T-helper 17 cell (primary cell): ENCODE results near the gene RIMBP2. TPM values are rescaled to one million over a fixed set of nuclear protein-coding genes. Genes with fewer than 3 reads are reported as not detected.
"Not testable (repeated sequence)": the region's sequence is repeated elsewhere in the genome, so short reads cannot be mapped to it uniquely, and the experiment has no call there.

Source experiments
- ATAC-seq: fragments of 150-1000 bp; cut with Tn5 transposase; 2 replicates; pipeline ENCODE4 v1.10.0; 2021; ENCODE audit warnings: mild to moderate bottlenecking, moderate library complexity
- DNase-seq, 3 donors: peaks; one replicate each; pipeline versions ENCODE4 v3.0.0 to v3.0.0-alpha.2; 2020 to 2021
- H3K9me3 ChIP-seq: one replicate; pipeline ENCODE4 v1.7.0; 2013; ENCODE audit warnings: low read length, mild to moderate bottlenecking; ENCODE audit not compliant: control insufficient read depth, poor library complexity, severe bottlenecking
- H3K27ac Mint-ChIP-seq: one replicate; pipeline ENCODE4 v1.8.0; 2022; ENCODE audit warnings: mild to moderate bottlenecking, moderate library complexity, mixed read lengths
- H3K27me3 Mint-ChIP-seq: one replicate; pipeline ENCODE4 v1.8.0; 2022; ENCODE audit warnings: mixed read lengths
- H3K36me3 Mint-ChIP-seq: one replicate; pipeline ENCODE4 v1.8.0; 2022; ENCODE audit warnings: low read depth, mixed read lengths
- H3K4me1 Mint-ChIP-seq: one replicate; pipeline ENCODE4 v1.8.0; 2022; ENCODE audit warnings: mild to moderate bottlenecking, mixed read lengths
- H3K4me3 Mint-ChIP-seq: one replicate; pipeline ENCODE4 v1.8.0; 2022; ENCODE audit warnings: mild to moderate bottlenecking, moderate library complexity, mixed read lengths
- total RNA-seq, 4 donors: library from RNA in 2 of 4; stranded (reverse) in 2 of 4; gene quantifications; one replicate each; pipeline ENCODE4 v1.2.3 and lab custom pipeline; 2022 to 2026

The RIMBP2 gene
- total RNA-seq, 2 donors from 2014 or later = not detected

DNA sequence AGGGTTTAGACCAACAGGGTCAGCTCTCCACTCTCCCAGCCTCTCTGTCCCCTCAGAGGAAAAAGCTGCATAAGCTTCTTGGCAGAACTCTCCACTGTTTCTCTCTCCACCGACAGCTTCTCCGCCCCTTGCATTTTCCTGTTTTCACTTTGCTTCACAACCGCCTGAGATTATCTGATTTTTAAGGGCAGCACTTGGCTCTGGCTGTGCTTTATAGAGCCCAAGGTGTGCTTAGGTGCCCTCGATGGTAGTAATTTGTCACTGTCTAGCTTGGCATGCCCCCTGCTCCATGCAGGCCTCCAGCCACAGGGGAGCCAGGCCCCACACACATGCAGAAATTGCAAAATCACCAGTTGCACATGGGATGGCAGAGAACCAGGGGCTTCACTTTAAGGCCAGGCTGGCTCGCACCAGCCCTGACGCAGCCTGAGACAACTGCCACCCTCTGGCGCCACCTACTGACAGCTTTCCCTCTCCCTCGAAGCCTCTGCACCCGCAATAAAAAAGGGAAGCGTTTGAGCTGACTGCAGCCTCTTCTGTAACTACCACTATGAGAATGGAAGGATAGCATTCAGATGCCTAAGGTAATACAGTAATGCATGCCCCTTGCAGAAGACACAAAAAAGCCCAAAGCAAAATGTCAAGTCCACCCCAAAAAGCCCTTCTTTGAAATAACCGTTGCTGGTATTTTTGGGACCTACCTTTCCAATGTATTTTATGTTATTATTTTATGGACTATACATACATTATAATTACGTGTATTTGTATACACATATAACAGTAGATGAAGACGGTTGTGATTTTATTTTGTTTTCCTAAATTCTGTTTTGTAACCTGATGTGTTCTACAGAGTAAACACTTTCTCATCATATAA is 32.0 kb upstream of the RIMBP2 start:
- Mint-ChIP-seq H3K4me1 (peaks cover 15% of the 10 kb centered on the region), H3K27ac (no peak overlapping the region), H3K4me3 (peak overlapping the region; percentile 9), H3K36me3 (no peaks in the 10 kb centered on the region), H3K27me3 (peaks cover 11% of the 10 kb centered on the region)
- H3K9me3 ChIP-seq = no peaks in the 10 kb centered on the region
- ATAC-seq = peak; percentile 87
- peak; percentile 37 to 66 (median 38) for DNase-seq

GRCh38 chr12:130746546-130746945 is 30.4 kb upstream of the RIMBP2 start:
- H3K9me3 ChIP-seq = no peaks in the 10 kb centered on the region
- H3K36me3 Mint-ChIP-seq = no peaks in the 10 kb centered on the region
- ATAC-seq = no peak
- peaks cover 20% of the 10 kb centered on the region for H3K27me3 Mint-ChIP-seq
- H3K4me1 Mint-ChIP-seq = peaks cover 11% of the 10 kb centered on the region
- no peak for DNase-seq
- H3K27ac Mint-ChIP-seq = no peak overlapping the region
- no peak overlapping the region for H3K4me3 Mint-ChIP-seq

- Mint-ChIP-seq H3K36me3 (no peaks in the 10 kb centered on the region), H3K27ac (no peak overlapping the region), H3K4me3 (no peak overlapping the region), H3K27me3 (peaks cover 20% of the 10 kb centered on the region), H3K4me1 (peaks cover 9% of the 10 kb centered on the region)
- DNase-seq = no peak
- H3K9me3 ChIP-seq = no peaks in the 10 kb centered on the region
- no peak for ATAC-seq
These were observed 29.8 kb upstream of the RIMBP2 start for GRCh38 chr12:130745921-130746320.

GRCh38 chr12:130744274-130744673 is 28.2 kb upstream of the RIMBP2 start:
- no peak for DNase-seq
- Mint-ChIP-seq H3K4me1 (peaks cover 6% of the 10 kb centered on the region), H3K4me3 (no peak overlapping the region)

GRCh38 chr12:130743606-130744005 is 27.5 kb upstream of the RIMBP2 start:
- Mint-ChIP-seq H3K27ac (no peak overlapping the region), H3K27me3 (peaks cover 30% of the 10 kb centered on the region), H3K36me3 (no peaks in the 10 kb centered on the region), H3K4me1 (peaks cover 6% of the 10 kb centered on the region), H3K4me3 (no peak overlapping the region)
- H3K9me3 ChIP-seq = peaks cover 4% of the 10 kb centered on the region
- ATAC-seq = no peak
- no peak for DNase-seq

More at GRCh38 chr12:130744274-130744673, 28.2 kb upstream of the RIMBP2 start:
- no peak for ATAC-seq
- Mint-ChIP-seq H3K27ac (no peak overlapping the region), H3K36me3 (no peaks in the 10 kb centered on the region), H3K27me3 (peaks cover 30% of the 10 kb centered on the region)
- H3K9me3 ChIP-seq = no peaks in the 10 kb centered on the region

GRCh38 chr12:130743176-130743575 is 27.1 kb upstream of the RIMBP2 start:
- ATAC-seq (no peak), DNase-seq (no peak)
- Mint-ChIP-seq H3K4me3 (no peak overlapping the region), H3K27me3 (peaks cover 30% of the 10 kb centered on the region), H3K27ac (no peak overlapping the region), H3K4me1 (peaks cover 5% of the 10 kb centered on the region), H3K36me3 (no peaks in the 10 kb centered on the region)
- H3K9me3 ChIP-seq = peaks cover 4% of the 10 kb centered on the region

GRCh38 chr12:130742716-130743115 is 26.6 kb upstream of the RIMBP2 start:
- Mint-ChIP-seq H3K27me3 (peaks cover 27% of the 10 kb centered on the region), H3K4me1 (peaks cover under 1% of the 10 kb centered on the region), H3K4me3 (no peak overlapping the region), H3K27ac (no peak overlapping the region), H3K36me3 (no peaks in the 10 kb centered on the region)
- H3K9me3 ChIP-seq = peaks cover 4% of the 10 kb centered on the region
- ATAC-seq (no peak), DNase-seq (no peak)

DNA sequence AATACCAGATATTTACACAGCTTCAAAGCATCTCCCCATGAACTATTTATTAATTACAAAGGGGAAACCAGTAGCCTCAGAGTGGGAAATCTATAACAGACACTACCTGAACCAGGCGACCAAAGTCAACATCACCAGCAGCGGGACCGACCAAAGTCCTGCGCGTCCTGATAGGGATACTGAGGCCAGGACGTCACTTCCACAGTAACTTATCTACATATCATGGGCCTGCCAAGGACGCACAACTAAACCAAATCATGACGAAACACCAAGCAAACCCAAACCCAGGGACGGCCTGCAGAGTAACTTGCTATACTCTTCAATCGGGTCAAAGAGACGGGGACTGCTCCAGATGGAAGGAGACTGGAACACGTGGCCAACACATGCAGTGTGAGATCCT is 26.0 kb upstream of the RIMBP2 start:
- Mint-ChIP-seq H3K27ac (no peak overlapping the region), H3K4me1 (no peaks in the 10 kb centered on the region), H3K27me3 (peaks cover 33% of the 10 kb centered on the region), H3K4me3 (no peak overlapping the region), H3K36me3 (no peaks in the 10 kb centered on the region)
- DNase-seq = no peak
- peaks cover 4% of the 10 kb centered on the region for H3K9me3 ChIP-seq
- ATAC-seq = no peak

GRCh38 chr12:130739571-130739970 is 23.5 kb upstream of the RIMBP2 start:
- H3K27me3 Mint-ChIP-seq = peaks cover 52% of the 10 kb centered on the region
- H3K9me3 ChIP-seq = peaks cover 4% of the 10 kb centered on the region
- H3K4me1 Mint-ChIP-seq = no peaks in the 10 kb centered on the region
- no peak overlapping the region for H3K4me3 Mint-ChIP-seq
- DNase-seq (no peak), ATAC-seq (no peak)
- H3K36me3 Mint-ChIP-seq = no peaks in the 10 kb centered on the region
- no peak overlapping the region for H3K27ac Mint-ChIP-seq

GRCh38 chr12:130738403-130738802 is 22.3 kb upstream of the RIMBP2 start:
- H3K36me3 Mint-ChIP-seq, H3K9me3 ChIP-seq, H3K27ac Mint-ChIP-seq, DNase-seq, ATAC-seq, H3K4me1 Mint-ChIP-seq, H3K4me3 Mint-ChIP-seq: not testable (repeated sequence)
- H3K27me3 Mint-ChIP-seq = peaks cover 58% of the 10 kb centered on the region

GRCh38 chr12:130737731-130738130 is 21.6 kb upstream of the RIMBP2 start:
- ATAC-seq (no peak), DNase-seq (no peak)
- Mint-ChIP-seq H3K27me3 (peaks cover 58% of the 10 kb centered on the region), H3K36me3 (no peaks in the 10 kb centered on the region), H3K4me3 (no peak overlapping the region), H3K4me1 (no peaks in the 10 kb centered on the region), H3K27ac (peak overlapping the region; percentile 32)
- H3K9me3 ChIP-seq = peaks cover 4% of the 10 kb centered on the region

- ATAC-seq = no peak
- H3K36me3 Mint-ChIP-seq = no peaks in the 10 kb centered on the region
These were observed 13.2 kb upstream of the RIMBP2 start for GRCh38 chr12:130729344-130729743.

DNA sequence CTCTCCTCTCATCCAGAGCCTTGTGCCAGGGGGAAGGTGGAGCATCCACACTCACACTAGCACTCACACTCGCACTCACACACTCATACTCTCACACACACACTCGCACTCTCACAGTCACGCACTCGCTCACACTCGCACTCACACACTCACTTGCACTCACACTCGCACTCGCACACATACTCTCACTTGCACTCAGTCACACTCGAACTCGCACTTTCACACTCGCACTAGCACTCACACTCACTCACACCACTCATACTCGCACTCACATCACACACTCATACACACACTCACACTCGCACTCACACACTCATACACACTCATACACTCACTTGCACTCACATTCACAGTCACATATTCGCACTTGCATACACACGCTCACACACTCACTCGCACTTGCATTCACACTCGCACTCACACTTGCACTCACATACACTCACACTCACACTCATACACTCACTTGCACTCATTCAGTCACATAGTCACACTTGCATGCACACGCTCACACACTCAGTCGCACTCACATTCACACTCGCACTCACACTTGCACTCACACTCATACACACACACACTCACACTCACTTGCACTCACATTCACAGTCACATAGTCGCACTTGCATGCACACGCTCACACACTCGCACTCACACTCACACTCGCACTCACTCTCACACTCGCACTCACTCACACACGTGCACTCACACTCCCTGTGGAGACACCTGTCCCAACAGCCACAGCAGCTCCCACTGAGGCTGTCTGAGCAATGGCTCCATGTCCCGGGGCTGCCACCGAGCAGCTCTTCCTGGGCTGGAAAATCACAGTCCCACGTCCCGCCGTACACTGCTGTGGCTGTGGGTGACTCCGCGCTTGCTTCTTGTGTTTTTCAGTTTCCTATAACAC is 12.3 kb upstream of the RIMBP2 start:
- no peak for ATAC-seq
- Mint-ChIP-seq H3K4me1 (no peaks in the 10 kb centered on the region), H3K27ac (no peak overlapping the region)

More at GRCh38 chr12:130729344-130729743, 13.2 kb upstream of the RIMBP2 start:
- H3K4me1 Mint-ChIP-seq = no peaks in the 10 kb centered on the region
- no peak overlapping the region for H3K4me3 Mint-ChIP-seq
- no peak overlapping the region for H3K27ac Mint-ChIP-seq
- H3K9me3 ChIP-seq = no peaks in the 10 kb centered on the region
- peaks cover 8% of the 10 kb centered on the region for H3K27me3 Mint-ChIP-seq
- DNase-seq = no peak

More for the DNA sequence above, 12.3 kb upstream of the RIMBP2 start:
- Mint-ChIP-seq H3K4me3 (no peak overlapping the region), H3K27me3 (peaks cover 4% of the 10 kb centered on the region), H3K36me3 (no peaks in the 10 kb centered on the region)
- H3K9me3 ChIP-seq = no peaks in the 10 kb centered on the region
- no peak for DNase-seq
